Caco-2 (cell line): Measurements from ENCODE around the gene C2orf68. TPM values are rescaled to one million over a fixed set of nuclear protein-coding genes. Genes with fewer than 3 reads are reported as not detected.

Source experiments
- BruUV-seq: library from RNA; stranded (reverse); fragments of 400-500 nt; replicated peaks from 2 replicates; lab custom pipeline; 2021; lab: Mats Ljungman, UMichigan
- CTCF ChIA-PET: fragments of 300-600 bp; sonication (Branson Sonifier 250); formaldehyde crosslinking; loops from one replicate; lab custom pipeline; 2022; ENCODE audit warnings: antibody characterized with exemption; lab: Charles Lee
- POLR2A ChIA-PET: fragments of 300-600 bp; sonication (Branson Sonifier 250); formaldehyde crosslinking; loops from one replicate; lab custom pipeline; 2022; ENCODE audit warnings: antibody characterized with exemption; lab: Charles Lee
- DNase-seq, 2 experiments: peaks; one replicate each; pipeline versions ENCODE4 v3.0.0 to v3.0.0-alpha.2; 2020 to 2022
- H3K27me3 ChIP-seq: replicated peaks from 2 replicates; pipeline ENCODE4 v1.6.0; 2011; ENCODE audit warnings: low read length; ENCODE audit not compliant: control insufficient read depth, insufficient read depth
- H3K36me3 ChIP-seq: 2 replicates; pipeline ENCODE4 v1.5.1; 2011; ENCODE audit warnings: low read length; ENCODE audit not compliant: control insufficient read depth, insufficient read depth
- H3K4me1 ChIP-seq: fragments of 250-450 bp; sonication (Bioruptor Pico); 2 replicates; pipeline ENCODE4 v1.5.1; 2020; ENCODE audit warnings: mild to moderate bottlenecking
- H3K4me3 ChIP-seq: 2 replicates; pipeline ENCODE4 v1.5.1; 2011; ENCODE audit warnings: low read depth, mild to moderate bottlenecking, control low read depth, low read length
- H3K9me3 ChIP-seq: fragments of 250-450 bp; sonication (Bioruptor Pico); 2 replicates; pipeline ENCODE4 v1.5.1; 2020; ENCODE audit warnings: mild to moderate bottlenecking, moderate library complexity
- H3K27ac Mint-ChIP-seq: one replicate; pipeline ENCODE4 v1.8.0; 2022; ENCODE audit warnings: mixed read lengths; ENCODE audit not compliant: unreplicated experiment
- H3K27me3 Mint-ChIP-seq: one replicate; pipeline ENCODE4 v1.8.0; 2022; ENCODE audit warnings: mixed read lengths; ENCODE audit not compliant: insufficient read depth, unreplicated experiment
- H3K36me3 Mint-ChIP-seq: one replicate; pipeline ENCODE4 v1.8.0; 2022; ENCODE audit warnings: mild to moderate bottlenecking, mixed read lengths; ENCODE audit not compliant: insufficient read depth, unreplicated experiment
- H3K4me1 Mint-ChIP-seq: one replicate; pipeline ENCODE4 v1.8.0; 2022; ENCODE audit warnings: low read depth, mixed read lengths; ENCODE audit not compliant: unreplicated experiment
- H3K4me3 Mint-ChIP-seq: one replicate; pipeline ENCODE4 v1.8.0; 2022; ENCODE audit warnings: mild to moderate bottlenecking, moderate library complexity, mixed read lengths; ENCODE audit not compliant: unreplicated experiment
- H3K9me3 Mint-ChIP-seq: one replicate; pipeline ENCODE4 v1.8.0; 2022; ENCODE audit warnings: mixed read lengths; ENCODE audit not compliant: unreplicated experiment
- CTCF ChIP-seq, 2 experiments: fragments of 200-600 bp in 1 of 2; IDR thresholded peaks; 1 replicate in 1 of 2; 2 replicates in 1 of 2; pipeline versions ENCODE4 v1.5.1 to v1.8.0; 2011 to 2022; ENCODE audit warnings: antibody characterized with exemption in 1 of 2, control low read depth in 1 of 2, inconsistent platforms in 1 of 2, low read depth in 1 of 2, low read length in 1 of 2, mild to moderate bottlenecking in 1 of 2, moderate library complexity in 1 of 2; ENCODE audit not compliant: insufficient read depth in 1 of 2, severe bottlenecking in 1 of 2, unreplicated experiment in 1 of 2
- intact Hi-C: fragments of 100-400 bp; cut with micrococcal nuclease; formaldehyde crosslinking; loops from one replicate; pipeline ENCODE4 v1.10.0; 2022; ENCODE audit not compliant: unreplicated experiment
- total RNA-seq: library from RNA; stranded (reverse); gene quantifications from 2 replicates; pipeline ENCODE4 v1.2.3, GENCODE V29; 2022

Gene C2orf68
- total RNA-seq, 1 experiment from 2014 or later, result 54.5 TPM

GRCh38 chr2:85652056-85652455 is 40.2 kb upstream of the C2orf68 start:
- H3K36me3 ChIP-seq, result peaks cover 4% of the 10 kb centered on the region; the same call in 1 of the 2 replicates
- H3K4me3 Mint-ChIP-seq, result no peak overlapping the region
- no peak overlapping the region for H3K27ac Mint-ChIP-seq

GRCh38 chr2:85651097-85651496 is 39.2 kb upstream of the C2orf68 start:
- H3K4me1 ChIP-seq, result 0 out of 2 replicates have a peak, but pooled peaks cover 5% of the 10 kb centered on the region
- H3K36me3 ChIP-seq, result peaks cover 4% of the 10 kb centered on the region; the same call in 1 of the 2 replicates
- H3K9me3 ChIP-seq, result no peaks in the 10 kb centered on the region
- intact Hi-C loops, result no loop called here
- H3K4me1 Mint-ChIP-seq, result peaks cover 12% of the 10 kb centered on the region
- H3K4me3 ChIP-seq, result no peak overlapping the region
- H3K4me3 Mint-ChIP-seq, result no peak overlapping the region
- CTCF ChIA-PET, result interaction anchor here (0.6 to 3.6 kb wide), 2 partner anchors 13 to 14 kb away, joined by 5 to 12 read pairs; no protein-coding TSS in a partner anchor
- no peak for DNase-seq
- H3K27ac Mint-ChIP-seq, result no peak overlapping the region
- H3K27me3 Mint-ChIP-seq, result no peaks in the 10 kb centered on the region
- H3K27me3 ChIP-seq, result no peaks in the 10 kb centered on the region
- TF ChIP-seq CTCF (IDR thresholded peaks at IDR 0.05; ENCODE audit: insufficient read depth in 1 of 2, low read depth in 1 of 2, low read length in 1 of 2, severe bottlenecking in 1 of 2, unreplicated experiment in 1 of 2), result no peak
- POLR2A ChIA-PET, result no interaction called here
- BruUV-seq, result no TSS peak
- peaks cover 82% of the 10 kb centered on the region for H3K36me3 Mint-ChIP-seq
- H3K9me3 Mint-ChIP-seq, result no peaks in the 10 kb centered on the region

More at GRCh38 chr2:85652056-85652455, 40.2 kb upstream of the C2orf68 start:
- intact Hi-C loops, result no loop called here
- Histone ChIP-seq H3K4me1 (0 out of 2 replicates have a peak, but pooled peaks cover 5% of the 10 kb centered on the region), H3K27me3 (no peaks in the 10 kb centered on the region), H3K9me3 (no peaks in the 10 kb centered on the region), H3K4me3 (no peak overlapping the region)
- Mint-ChIP-seq H3K27me3 (no peaks in the 10 kb centered on the region), H3K4me1 (peaks cover 12% of the 10 kb centered on the region), H3K9me3 (no peaks in the 10 kb centered on the region), H3K36me3 (peaks cover 73% of the 10 kb centered on the region)
- ChIA-PET CTCF (interaction anchor here (3.6 kb wide), 1 partner anchor 15 kb away, joined by 12 read pairs; no protein-coding TSS in a partner anchor), POLR2A (no interaction called here)
- DNase-seq, result no peak
- BruUV-seq, result no TSS peak
- no peak for TF ChIP-seq CTCF (IDR thresholded peaks at IDR 0.05; ENCODE audit: insufficient read depth in 1 of 2, low read depth in 1 of 2, low read length in 1 of 2, severe bottlenecking in 1 of 2, unreplicated experiment in 1 of 2)

- no peak for TF ChIP-seq CTCF (IDR thresholded peaks at IDR 0.05; ENCODE audit: insufficient read depth in 1 of 2, low read depth in 1 of 2, low read length in 1 of 2, severe bottlenecking in 1 of 2, unreplicated experiment in 1 of 2)
- no peak overlapping the region for H3K4me3 ChIP-seq
- no peaks in the 10 kb centered on the region for H3K9me3 ChIP-seq
- CTCF ChIA-PET, result interaction anchor here (0.6 to 3.6 kb wide), 2 partner anchors 13 kb away, joined by 5 to 12 read pairs; no protein-coding TSS in a partner anchor
- BruUV-seq, result no TSS peak
- peaks cover 89% of the 10 kb centered on the region for H3K36me3 Mint-ChIP-seq
- no peaks in the 10 kb centered on the region for H3K9me3 Mint-ChIP-seq
- no peak overlapping the region for H3K27ac Mint-ChIP-seq
- no peaks in the 10 kb centered on the region for H3K27me3 Mint-ChIP-seq
- DNase-seq, result no peak
- intact Hi-C loops, result no loop called here
- H3K4me1 ChIP-seq, result 0 out of 2 replicates have a peak, but pooled peaks cover 5% of the 10 kb centered on the region
- H3K36me3 ChIP-seq, result peaks cover 4% of the 10 kb centered on the region
- H3K4me3 Mint-ChIP-seq, result no peak overlapping the region
- H3K27me3 ChIP-seq, result no peaks in the 10 kb centered on the region
- H3K4me1 Mint-ChIP-seq, result peaks cover 12% of the 10 kb centered on the region
- POLR2A ChIA-PET, result interaction anchor here (0.6 kb wide), 1 partner anchor 87 kb away, joined by 4 read pairs; no protein-coding TSS in a partner anchor
Observed at GRCh38 chr2:85650456-85650855, 38.6 kb upstream of the C2orf68 start.
